Right forelimb (tissue), 1 donor: ENCODE data around the gene ZFX.
"Not testable (repeated sequence)": the region's sequence is repeated elsewhere in the genome, so short reads cannot be mapped to it uniquely, and the experiment has no call there.

Source experiments
- DNase-seq: peaks from one replicate; pipeline ENCODE4 v3.0.0-alpha.2; 2018

ZFX gene

DNA sequence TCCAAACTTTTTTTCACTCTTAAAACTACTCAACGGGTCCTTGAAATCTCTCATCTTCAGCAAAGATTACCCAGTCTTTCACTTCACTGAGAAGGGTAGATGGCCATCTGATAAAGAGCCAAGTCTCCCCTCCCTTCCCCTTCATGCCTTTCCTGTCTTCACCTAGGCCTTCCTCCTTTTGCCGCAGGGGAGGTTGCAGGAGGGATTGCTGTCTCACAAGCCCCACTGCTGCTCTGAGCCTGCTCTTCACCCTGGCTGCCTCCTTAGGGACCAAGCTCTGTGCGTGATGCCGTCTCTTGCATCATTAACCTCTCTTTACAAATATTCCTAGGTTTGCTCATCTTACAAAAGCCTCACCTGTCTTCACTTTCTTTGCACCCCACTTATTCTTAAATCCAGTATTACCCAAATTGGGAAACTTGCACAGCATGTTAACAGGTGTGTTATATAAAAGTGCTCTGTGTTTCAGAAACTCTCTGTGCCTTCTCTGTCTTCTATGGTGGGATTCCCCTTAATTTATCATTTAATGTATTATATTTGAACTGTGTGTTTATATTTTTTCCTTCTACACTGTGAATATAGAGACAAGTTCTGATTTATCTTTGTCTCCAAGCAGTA is 3.8 kb downstream of the ZFX start:
- no peak for DNase-seq

DNA sequence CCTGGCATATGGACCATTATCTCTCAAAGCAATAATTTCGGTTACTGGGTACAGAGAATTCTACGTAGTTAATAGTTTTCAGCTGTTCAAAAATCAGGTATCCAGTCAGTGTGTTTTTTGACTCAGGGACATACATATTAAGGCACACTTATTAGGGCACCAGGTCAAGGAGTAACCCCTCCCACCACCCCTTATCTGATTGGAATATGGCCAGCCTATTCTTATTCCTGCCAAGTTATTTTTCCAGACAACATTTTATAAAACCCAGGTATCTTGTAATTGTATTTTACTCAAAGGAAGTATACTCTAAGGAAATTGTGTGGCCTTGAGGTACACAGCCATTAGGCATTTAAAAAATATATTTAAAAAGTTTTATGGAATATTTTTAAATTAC is 4.3 kb downstream of the ZFX start:
- no peak for DNase-seq

DNA sequence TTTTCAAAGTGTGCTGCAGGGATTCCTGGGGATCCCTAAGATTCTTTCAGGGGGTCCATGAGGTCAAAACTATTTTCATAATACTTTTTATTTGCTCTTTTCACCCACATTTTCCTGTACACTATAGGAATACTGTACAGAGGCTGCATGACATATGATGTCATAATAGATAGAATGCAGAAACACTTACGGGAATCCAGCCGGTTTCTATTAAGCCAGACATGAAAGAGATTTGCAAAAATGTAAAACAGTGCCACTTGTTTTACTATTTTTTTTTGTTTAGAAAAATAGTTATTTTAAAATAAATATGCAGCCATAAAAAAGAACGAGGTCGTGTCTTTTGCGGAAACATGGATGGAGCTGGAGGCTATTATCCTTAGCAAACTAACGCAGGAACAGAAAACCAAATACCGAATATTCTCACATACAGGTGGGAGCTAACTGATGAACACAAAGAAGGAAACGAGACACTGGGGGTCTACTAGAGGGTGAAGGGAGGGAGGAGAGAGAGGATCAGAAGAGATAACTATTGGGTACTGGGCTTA is 5.0 kb downstream of the ZFX start:
- DNase-seq = no peak

DNA sequence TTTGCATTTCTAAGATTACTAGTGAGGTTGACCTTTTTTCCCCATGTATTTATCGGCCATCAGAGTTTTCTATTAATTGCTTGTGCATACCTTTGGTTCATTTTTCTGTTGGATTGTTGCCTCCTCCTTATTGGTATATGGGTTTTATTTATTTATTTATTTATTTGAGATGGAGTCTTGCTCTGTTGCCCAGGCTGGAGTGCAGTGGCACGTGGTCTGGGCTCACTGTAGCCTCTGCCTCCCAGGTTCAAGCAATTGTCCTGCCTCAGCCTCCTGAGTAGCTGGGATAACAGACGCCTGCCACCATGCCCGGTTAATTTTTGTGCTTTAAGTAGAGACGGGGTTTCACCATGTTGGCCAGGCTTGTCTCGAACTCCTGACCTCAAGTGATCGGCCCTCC is 6.2 kb downstream of the ZFX start:
- not testable (repeated sequence) for DNase-seq

DNA sequence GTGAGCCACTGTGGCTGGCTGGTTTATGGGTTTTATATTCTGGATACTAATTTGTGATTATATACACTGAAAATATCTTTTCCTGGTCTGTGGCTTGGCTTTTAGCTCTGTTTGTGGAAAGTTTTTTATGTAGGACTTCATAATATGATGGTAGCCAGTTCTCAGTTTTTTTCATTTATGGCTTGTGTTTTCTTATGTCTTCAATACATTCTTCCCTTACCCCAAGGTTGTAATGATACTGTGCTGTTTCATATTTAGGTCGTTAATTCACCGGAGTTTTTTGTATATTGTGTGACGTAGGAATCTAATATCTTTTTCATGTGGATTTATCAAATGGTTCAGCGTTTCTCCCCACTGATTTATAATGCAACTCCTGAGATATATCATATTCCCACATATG is 6.6 kb downstream of the ZFX start:
- DNase-seq = no peak

DNA sequence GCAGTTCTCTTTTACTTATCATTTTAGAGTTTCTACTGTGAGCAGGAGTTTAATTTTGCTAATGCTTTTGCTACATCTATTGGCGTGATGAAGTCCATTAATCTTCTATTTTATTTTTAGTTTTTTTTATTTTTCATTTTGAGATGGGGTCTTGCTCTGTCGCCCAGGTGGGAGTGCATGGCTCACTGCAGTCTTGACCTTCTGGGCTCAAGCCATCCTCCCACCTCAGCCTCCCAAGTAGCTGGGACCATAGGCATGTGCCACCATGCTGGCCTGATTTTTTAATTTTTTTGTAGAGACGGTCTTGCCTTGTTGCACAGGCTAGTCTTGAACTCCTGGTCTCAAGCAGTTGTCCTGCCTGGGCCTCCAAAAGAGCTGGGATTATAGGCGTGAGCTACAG is 9.4 kb downstream of the ZFX start:
- DNase-seq = no peak

DNA sequence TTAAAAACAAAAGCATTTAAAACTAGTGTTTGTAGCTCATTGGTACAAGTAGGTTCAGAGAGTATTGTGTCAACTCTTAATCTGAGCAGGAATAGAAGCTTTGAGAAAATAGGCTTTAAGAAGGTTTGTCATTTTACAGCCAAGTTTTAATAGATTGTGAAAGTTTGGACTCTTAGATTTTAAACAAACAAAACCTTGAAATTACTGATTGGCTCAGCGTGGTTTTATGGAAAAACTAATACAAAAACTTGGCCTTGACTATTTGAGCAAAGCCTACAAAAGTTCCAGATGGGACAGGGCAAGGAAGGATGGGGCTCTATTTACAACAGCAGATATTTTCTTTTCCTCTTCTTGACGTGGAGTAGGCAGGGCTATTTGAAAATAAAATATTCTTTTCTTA is 16.5 kb downstream of the ZFX start:
- DNase-seq = no peak

DNA sequence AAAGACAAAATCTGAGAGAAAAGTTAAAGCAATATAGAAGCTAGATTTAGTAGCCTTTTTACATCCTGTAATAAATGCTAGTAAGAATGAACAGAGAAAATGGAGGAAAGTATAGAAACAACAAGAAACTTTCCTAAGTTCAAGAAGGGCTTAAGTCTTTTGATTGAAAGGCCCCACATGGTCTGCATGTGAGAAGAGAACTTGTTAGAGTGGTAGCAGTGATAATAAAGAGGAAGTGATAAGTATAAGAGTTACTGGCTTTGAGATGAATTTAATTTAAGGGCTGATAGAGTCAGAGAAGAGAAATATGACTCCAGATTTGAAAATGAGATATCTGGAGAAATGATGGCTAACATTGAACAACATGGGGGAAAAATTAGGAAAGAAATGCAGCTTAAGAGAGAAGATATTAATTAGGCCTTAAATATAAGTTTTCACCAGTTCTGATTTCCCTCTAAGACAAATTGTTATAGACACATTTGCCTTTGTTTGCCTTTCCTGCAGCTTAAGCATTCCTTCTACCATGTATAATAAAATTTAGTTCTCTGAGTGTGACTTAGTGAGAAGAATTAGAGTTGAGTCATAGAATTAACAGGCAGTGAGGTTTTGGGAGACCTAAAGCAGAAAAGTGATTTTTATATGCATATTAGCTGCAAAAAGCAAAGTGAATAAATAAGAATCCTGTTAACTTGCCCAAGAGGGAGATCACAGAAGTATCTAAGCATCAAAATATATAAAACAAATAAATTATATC is 18.4 kb downstream of the ZFX start:
- no peak for DNase-seq

DNA sequence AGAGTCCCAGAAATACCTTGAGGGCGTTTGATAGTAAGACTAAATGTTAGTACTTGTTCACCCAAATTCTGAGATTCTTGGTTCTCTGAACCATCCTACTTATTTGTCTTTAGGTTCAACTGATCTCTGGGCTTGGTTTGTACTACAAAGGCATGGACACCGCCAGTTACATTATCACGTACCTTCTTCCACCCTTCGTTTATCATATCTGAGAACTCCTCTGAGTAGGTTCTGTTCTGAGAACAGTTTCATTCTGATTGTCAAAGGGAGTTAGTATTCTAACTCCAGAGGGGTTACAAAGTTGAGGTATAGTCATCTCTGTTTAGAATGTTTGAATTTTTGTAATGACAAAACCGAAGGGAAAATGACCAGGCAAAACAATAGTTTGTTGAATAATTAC is 19.3 kb downstream of the ZFX start:
- no peak for DNase-seq

DNA sequence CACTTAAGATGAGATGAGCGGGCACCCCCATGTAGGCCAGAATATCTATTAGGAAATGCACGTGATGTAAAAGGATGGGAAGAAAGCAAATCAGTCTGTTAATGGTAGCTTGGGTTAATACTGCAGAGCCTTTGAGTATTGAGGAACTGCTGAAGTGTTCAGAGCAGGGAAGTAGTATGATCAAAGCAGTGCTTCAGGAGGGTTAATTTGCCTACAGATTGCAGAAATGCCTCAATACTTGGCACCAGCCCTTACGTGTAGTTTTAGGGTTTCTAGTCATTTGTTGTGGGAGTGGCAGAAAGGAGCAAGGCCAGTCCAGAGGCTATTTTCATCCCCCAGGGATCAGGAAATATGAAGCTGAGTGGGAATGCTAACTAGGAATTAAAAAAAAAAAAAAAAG is 19.7 kb downstream of the ZFX start:
- DNase-seq = no peak

DNA sequence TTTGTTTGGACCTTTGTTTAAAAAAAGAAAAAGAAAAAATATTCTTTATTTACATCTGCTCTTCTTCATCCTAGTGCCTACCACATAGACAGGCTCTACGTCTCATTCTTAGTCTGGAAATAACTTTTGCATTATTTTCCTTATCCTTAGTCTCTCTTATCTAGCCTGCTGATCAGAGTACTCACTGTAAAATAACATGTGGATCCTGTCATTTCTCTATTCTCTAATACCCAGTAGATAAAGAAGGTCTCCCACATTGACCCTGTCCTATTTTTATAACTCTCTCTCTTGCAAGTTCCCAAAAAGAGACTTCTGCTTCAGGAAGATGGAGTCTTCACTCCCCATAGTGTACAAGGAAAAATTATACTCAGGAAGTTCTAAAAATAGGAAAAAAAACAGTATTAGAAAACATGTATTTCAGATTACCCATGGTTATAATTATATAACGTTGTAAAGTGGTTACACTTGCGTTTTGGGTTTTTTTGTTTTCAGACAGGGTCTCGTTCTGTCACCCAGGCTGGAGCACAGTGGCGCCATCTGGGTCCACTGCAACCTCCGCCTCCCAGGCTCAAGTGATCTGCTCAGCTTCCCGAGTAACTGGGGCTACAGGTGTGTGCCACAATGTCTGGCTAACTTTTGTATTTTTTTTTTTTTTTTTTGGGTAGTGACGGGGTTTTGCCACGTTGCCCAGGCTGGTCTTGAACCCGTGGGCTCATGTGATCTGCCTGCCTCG is 23.8 kb downstream of the ZFX start:
- DNase-seq = no peak

DNA sequence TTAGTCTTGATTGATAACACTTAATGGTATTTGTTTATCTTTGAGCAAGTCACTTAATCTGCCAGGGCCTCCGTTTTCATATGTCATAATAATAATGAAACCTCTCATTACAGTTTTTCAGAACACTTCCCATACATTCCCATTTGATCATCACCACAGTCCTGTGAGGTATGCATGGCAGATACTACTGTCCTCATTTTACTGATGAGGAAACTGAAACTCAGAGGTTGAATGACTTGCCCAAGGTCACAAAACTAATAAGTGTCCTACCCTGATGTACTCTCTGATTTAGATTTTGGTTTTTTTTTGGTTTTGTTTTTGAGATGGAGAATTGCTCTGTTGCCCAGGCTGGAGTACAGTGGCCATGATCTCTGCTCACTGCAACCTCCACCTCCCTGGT is 25.7 kb downstream of the ZFX start:
- no peak for DNase-seq

DNA sequence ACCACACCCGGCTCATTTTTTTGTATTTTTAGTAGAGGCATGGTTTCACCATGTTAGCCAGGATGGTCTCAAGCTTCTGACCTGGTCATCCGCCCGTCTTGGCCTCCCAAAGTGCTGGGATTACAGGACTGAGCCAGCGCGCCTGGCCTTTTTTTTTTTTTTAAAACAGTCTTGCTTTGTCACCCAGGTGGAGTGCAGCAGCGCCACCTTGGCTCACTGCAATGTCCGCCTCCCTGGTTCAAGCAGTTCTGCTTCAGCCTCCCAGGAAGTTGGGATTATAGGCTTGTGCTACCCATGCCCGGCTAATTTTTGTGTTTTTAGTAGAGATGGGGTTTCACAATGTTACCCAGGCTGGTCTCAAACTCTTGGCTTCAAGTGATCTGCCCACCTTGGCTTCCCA is 28.9 kb downstream of the ZFX start:
- DNase-seq = no peak

DNA sequence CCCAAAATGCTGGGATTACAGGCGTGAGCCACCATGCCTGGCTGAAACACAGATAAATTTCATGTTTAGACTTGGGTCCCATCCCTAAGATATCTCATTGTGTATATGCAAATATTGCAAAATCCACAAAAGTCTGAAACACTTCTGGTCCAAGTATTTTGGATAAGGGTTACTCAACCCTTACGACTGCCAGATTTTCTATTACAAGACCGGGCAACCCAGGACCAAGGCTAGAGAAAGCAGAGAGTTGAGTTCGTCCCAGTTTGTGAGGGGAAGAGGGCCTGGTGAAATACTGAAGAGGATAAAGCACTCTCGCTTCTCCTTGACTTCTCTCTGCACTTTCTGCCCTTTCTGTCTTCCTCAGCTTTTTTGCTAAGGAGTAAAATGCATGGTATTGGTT is 34.5 kb downstream of the ZFX start:
- DNase-seq = no peak

DNA sequence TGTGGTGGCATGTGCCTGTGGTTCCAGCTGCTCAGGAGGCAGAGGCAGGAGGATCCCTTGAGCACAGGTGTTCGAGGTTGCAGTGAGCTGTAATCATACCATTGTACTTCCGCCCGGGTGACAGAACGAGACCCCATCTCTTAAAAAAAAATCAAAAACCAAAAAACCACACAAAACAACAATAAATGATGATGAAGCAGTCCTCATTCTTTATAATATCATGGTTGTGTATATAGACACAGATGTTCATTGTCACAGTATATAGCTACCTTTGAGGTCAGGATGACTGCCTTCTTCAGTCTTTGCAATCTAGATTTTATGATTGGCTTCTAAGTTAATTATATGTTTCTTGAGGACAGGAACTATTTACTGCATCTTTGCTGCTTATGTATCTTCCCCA is 37.0 kb downstream of the ZFX start:
- DNase-seq = no peak

DNA sequence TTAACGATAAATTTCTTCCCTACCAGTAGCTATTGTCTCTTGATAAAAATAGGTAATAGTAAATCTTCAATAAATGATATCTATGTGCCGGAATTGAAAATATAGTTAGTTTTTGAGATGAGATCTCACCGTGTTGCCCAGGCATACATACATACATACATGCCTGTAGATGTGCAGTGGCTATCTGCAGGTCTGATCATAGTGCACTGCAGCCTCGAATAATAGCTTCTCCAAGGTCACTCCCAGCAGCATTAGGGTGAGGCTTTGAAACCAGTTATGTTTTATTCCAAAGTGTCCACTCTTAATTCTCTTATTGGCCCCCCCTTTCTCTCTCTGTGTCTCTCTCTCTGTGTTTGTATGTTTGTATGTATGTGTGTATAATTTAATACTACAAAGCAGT is 37.5 kb downstream of the ZFX start:
- DNase-seq = no peak

DNA sequence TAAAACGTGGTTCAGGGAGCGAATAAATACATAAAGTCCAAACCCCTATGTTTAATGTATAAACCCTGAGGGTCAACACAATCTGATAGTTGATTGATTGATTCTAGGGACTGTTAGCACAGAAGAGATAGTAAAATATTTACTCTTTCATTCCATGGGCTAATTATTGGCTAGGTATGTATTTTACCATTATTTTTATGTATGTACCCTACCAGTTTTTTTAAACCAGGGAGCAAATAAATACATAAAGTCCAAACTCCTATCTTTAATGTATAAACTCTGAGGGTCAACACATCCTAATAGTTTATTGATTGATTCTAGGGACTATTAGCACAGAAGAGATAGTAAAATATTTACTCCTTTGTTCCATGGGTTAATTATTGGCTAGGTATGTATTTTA is 40.0 kb downstream of the ZFX start:
- no peak for DNase-seq

DNA sequence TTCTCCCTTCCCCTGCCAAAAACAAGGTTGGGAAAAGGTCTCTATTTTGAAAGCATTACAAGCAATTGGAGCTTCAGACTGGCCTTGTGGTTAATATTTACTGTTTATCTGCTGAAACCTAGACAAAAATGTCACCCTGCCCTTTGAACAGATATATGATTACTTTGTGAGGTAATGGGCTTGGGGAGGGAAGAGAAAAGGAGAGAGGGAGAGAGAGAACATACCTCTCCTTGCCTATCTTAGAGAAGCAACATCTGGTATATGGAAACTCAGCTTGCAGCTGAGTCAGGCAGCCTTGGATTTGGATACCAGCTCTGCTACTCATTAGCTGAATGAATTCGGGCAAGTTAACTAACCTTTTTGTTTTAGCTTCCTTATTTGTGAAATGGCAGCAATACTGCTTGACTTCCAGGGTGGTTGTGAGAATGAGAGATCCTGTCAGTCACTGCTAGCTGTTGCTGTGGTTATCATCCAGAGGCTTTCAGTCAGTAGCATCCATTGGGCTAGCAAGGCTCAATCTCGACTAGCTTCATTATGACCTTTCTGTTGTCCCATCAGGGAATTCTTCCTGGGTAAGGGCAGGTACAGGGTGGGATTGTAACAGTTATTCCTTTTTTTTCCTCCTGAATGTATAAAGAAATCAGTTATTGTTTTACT is 41.1 kb downstream of the ZFX start:
- DNase-seq = no peak

DNA sequence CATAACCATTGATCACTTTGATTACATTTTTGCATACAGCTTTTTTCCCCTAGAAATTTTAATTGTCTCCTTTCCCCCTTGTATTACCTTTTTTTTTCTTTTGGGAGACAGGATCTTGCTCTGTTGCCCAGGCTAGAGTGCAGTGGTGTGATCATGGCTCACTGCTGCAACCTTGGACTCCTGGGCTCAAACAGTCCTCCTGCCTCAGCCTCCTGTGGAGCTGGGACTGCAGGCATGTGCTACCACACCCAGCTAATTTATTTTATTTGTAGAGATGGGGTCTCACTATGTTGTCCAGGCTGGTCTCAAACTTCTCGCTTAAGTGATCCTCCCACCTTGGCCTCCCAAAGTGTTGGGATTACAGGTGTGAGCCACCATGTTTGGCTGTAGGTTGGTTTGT is 47.0 kb downstream of the ZFX start:
- no peak for DNase-seq

DNA sequence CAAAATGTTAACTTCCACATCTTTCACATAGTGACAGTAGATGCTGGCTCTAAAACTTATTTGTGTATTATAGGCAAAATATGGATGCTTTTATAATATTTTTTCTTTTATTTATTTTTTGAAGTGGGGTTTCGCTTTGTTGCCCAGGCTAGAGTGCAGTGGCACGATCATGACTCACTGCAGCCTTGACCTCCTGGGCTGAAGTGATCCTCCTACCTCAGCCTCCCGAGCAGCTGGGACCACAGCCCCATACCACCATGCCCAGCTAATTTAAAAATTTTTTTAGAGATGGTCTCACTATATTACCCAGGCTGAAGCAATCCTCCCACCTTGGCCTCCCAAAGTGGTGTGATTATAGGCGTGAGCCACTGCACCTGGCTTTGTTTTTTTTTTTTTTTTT is 48.6 kb downstream of the ZFX start:
- no peak for DNase-seq

DNA sequence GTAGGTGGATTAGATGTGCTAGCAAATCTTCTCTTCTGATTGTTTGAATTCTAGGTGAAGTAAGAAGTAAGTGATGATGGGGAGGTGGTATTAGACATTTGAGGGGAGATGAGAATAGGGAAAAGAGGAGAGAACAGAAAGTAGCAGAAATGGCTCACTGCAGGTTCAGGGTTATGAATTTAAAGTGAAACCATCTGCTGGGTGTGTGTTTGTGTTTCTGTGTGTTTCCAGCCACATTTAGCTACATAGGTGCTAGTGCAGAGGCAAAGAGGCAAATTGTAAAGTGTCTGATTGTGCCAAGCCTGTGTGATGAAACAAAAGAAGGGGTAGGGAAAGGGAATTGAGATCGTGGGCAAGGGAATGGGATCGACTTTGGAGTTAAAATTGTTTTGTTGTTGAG is 50.6 kb downstream of the ZFX start:
- DNase-seq = no peak

DNA sequence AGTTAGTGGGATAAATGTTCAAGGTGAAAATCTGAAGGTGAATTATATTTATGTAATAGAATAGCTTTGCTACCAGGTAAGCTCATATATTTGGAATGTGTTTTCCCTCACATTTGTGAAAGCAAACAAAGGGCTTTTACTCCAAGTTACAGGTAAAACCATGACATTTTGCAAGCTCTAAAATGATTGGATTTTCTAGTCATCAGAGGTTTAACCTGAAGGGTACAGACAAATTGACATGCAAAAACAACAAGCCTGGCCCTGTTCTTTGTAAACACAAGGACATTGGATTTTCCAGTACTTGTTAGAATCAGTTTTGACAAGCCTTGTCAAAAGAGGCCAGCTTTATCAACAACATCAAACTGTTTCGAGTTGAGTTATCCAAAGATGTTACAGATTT is 51.7 kb downstream of the ZFX start:
- no peak for DNase-seq

DNA sequence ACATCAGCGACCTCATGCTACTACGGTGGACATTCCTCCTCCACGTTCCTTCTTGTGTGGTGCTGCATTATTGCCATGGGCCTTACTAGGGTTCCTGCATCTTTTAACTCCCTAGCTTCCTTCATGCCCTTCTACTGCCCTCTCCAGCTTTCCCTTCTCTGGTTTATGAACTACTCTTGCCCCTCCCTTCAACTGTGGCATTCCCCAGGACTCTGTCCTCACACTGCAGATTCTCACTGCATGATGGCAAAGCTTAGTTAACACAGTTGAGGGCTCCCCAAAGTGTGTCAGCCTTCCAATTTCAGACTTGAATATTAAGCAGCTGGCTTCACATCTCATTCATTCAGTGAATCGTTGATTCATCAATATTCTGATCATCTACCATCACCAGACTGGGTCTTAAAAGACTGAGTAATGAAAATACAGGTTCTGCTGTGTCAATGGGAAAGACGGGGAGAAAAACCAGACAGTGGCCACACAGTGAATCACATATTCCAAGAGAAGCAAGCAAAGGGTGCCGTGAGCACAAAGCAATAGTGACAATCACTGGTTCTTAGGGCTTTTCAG is 53.0 kb downstream of the ZFX start:
- DNase-seq = no peak
